DMS153 (cell line): ENCODE data around the gene ANKZF1.

ENCODE experiments used
- DNase-seq: peaks from one replicate; lab custom pipeline; 2025; lab: John Stamatoyannopoulos, UW

The ANKZF1 gene

DNA sequence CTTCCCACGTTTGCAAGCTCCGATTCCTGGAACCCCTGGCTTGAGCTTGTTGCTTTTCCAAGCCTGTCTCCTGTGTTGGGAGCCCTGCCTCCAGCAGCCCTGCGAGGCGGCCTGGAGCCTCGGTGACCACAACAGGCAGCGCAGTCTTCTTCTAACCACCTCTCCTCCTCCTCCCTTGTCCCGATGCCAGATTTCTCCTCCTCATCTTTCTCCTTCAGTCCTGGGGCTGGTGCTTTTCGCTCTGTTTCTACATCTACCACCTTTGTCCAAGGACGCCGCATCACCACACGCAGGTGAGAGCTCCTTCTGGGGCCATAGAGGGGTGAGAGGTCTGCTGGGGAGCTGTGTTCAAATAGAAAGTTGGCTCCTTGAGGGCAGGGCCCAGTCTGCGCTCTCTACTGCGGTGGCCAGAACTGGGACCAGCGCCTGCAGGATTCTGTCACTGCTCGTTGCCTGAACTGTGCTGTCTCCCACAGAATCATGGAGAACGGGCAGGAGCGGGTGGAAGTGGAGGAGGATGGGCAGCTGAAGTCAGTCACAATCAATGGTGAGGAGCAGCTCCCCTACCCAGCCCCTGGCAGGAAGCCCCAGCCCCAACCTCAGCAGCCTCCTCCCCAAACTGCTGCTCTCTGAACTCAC, 53.5 kb downstream of the ANKZF1 start:
- no peak for DNase-seq

- no peak for DNase-seq
Observed at GRCh38 chr2:219284501-219285372, 55.1 kb downstream of the ANKZF1 start.

DNA sequence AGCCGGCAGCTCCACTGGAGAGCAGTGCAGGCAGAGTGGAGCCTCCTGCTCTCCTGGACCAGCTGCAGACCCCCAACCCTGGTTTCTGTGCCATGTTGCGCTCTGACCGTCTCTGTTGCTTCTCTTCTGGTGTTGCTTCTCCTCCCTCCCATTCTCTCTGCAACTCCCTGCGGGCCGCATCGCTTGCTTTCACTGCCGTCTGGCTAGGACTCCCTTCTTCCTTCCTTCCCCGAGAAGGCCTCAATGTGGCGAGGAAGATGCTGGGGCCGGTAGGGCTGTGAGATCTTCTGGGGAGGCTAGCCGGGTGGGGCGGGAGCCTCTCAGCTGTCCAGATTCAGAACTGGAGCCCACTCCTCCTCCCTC, 55.7 kb downstream of the ANKZF1 start:
- DNase-seq, result no peak

GRCh38 chr2:219285894-219286425, 56.4 kb downstream of the ANKZF1 start:
- no peak for DNase-seq
